Measurements from ENCODE around the gene ACTBL2.
"Not testable (repeated sequence)": the region's sequence is repeated elsewhere in the genome, so short reads cannot be mapped to it uniquely, and the experiment has no call there.

ACTBL2 gene

DNA sequence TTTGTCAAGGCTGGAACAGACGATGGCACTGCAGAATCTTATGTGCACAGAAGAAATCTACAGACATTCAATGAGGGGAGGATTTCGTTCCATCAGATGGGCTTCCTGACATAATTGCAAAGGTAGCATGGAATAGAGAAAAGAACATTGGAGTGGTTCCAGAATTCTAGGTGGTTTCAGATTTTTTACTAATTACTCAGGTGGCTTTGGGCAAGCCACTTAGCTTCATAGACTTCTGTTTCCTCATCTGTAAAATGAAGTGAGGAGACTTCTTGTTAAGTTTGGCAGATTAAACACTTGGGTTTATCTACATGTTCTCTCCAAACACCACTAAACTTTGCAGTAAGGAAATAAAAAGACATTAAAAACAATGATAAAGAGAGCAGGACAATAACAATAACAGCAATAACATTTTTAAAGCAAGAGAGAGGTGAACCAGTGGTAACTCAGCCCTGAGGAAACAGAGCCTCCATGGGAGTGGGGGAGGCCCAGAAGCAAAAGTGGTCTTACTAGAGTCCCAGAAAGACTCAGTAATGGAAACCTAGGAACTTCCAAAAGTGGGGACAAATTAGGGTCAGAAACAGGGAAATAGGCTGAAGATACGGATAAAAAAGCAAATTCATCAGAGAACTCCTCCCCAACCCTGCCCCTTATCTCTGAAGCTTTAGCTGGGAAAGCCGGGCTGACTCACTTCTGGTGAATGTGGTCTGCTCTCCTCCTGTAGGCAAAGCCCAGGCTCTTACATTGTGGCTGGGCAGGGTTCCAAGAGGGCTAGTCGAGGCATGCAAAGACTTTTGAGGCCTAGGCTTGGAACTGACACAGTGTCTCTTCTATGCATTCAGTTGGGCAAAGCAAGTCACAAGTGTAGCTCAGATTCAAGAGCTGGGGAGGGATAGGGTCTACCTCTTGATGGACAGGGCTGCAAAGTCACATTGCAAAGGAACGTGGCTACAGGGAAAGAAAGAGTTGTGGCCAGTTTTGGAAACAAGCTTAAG lies 11.8 kb upstream of the ACTBL2 start:
- peak in 1 of 2 donors; percentile 3 for DNase-seq

DNA sequence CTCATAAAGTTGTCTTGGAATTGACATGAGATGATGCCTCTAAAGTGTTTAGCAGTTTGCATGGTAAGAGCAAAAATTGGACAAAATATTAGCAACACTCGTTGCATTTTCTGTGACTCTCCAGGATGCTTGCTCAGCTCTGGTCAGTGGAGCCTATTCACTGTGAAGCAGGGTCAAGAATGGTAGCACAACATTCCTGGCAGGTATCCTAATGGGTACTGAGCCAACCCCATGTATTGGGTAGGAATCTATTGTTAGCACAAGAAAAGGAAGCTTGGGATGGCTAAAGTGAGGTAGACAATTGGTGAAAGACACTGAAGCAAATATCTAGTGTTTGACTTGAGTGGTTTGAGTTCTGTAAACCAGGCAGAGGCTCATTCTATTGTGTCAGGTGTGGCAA lies 10.4 kb upstream of the ACTBL2 start:
- no peak for DNase-seq

DNA sequence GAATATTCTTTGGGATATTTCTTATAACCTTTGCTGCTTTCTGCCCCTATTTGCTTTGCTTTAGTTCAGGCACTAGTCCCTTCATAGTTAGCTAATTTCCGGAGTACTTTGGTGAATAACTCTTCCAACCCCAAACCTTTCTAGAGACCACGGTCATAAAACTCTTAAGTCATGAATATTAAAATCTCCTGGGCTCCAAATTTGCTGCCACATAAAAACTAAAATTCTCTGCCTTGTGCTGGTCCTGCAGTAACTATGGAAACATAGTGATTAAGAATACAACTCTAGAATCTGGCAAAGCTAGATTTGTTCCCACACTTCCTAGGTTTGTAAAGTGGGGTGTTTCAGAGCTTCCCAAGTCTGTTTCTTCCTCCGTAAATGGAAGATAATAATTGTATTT lies 10.0 kb upstream of the ACTBL2 start:
- DNase-seq = no peak

DNA sequence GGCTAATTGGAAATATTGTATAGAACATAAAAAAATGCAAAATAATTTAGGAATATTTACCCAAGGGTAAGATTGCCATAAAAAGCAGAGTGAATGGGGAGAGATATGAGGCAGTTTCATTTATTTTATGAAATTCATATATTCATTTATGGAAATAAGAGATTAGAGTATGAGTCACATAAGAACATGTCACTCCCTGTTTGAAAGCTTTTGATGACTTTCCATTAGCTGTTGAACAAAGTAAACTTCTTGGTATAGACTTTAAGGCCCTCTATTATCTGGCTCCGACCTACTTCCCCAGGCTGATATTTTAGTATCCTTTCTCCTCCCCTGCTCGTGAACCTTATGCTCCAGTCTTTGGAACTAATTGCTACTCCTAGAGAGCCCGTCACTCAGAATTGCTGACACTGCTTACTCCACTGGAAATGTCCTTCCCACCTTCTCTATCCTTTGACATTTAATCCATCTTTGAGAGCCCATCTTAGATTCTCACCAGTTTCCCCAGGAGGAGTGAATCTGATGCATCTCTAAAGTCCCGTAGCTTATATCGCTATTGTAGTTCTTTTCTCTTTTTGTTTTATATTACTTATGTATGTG lies 8.9 kb upstream of the ACTBL2 start:
- no peak for DNase-seq

DNA sequence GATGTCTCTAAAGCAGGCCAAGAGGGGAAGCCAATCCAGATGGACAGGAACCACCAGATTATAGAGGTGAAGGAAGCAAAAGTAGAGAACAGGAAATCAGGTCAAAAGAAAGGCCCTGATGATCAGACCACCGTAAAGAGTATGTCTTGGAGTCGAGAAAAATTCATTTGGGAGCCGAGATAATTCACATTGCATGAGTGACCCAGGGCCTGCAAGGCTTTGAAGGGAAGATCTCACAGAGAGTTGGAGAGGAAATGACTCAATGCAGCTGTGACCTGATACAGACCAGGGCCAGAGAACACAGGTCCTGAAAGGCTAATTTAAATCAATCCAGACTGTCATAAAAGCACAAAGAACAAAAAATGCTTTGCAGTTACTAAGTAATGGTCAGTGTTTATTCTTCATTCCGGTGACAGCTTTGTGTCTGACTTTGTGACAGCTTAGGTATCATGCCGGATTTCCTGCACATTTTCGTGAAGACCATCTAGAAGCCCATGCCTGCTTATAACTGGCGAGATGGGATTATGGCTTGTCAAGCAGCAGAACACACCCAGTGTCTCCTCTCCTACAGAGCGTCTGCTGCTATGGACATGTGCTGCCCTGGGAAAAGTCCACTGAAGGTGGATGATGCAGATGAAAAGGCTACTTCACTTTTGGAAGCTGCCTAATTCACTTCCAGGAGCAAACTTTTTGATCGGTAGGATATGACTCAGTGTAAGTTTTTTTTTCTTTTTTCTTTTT lies 5.8 kb upstream of the ACTBL2 start:
- no peak for DNase-seq

DNA sequence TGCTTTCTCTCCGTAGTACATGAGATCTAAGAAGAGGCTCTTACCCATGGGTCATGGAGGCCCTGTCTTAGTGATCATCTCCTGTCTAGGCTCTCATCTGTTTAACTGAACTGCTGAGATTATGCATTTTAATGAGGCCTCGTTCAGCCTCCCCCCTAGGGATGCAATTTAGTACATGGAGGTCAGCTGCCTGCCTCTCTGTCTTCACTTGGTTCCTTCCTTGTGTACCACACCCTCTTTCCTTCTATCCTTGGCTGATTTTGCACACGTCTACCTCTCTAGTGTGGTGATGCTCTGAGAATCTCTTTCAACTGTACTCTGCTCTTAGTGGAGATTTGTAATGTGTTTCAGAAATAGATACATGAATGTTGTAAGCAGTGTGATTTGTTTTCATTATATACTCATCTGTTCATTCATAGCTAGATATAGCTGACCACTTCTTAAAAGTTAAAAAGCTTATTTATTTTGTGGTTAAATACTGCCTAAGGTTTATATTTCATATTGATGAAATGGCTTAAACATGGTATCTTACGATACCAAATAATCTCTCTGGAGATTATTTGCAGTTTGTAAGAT lies 3.5 kb upstream of the ACTBL2 start:
- DNase-seq = no peak

DNA sequence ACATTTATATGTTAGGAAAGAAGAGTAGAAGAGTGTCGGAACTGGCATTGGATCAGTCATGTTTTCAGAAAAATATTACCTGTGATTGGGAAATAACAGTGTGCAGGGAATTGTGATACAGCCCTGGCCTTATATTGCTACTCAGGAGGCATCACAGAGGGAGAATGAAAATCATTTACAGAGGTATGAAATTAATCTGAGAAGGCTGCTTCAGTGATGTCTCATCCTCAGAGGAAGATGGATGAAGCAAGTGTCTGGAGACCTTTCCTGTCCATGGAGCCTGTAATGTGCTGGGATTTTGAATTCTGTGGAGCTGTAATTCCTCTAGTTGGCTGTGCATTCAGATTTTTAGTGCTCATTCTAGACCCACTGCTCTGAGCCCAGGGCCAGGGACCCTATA lies 3.8 kb downstream of the ACTBL2 start:
- DNase-seq = no peak

DNA sequence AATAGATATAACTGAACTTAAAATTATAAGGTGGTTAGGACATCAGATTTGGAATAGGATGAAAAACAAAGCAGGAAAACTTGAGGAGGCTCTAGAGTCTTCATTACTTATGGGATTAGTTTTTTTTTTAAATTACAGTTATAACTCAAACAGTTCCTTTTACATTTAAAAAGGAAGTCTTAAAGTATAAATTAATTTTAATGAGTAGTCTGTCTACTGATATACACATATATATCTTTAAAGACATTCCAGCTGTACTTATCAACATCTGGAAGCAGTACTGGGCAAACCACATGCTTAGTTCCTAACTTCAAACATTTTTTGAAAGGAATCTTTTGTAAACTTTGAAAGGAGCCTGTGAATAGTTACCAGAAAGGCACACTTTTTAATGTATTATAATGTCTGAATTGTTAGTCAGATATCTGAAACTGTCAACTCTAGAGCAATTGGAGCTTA lies 6.0 kb downstream of the ACTBL2 start:
- no peak for DNase-seq

DNA sequence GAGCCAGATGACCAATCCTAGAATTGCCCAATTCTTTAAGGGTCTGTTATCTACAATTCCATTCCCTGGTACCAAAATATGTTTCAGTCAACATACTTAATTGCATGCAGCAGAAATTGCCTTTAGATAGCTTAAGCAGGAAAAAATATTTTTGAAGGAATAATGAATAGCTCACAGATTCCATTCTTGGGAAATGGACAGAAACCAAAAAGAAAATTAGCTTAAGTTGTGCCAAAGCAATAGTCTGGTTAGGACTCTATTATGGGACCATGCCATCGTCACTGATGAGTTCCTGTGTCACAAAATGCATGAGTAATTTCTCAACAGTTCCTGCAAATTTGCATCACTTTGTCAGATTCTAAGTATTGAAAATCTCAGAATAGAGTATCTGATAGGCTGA lies 12.3 kb downstream of the ACTBL2 start:
- no peak for DNase-seq

DNA sequence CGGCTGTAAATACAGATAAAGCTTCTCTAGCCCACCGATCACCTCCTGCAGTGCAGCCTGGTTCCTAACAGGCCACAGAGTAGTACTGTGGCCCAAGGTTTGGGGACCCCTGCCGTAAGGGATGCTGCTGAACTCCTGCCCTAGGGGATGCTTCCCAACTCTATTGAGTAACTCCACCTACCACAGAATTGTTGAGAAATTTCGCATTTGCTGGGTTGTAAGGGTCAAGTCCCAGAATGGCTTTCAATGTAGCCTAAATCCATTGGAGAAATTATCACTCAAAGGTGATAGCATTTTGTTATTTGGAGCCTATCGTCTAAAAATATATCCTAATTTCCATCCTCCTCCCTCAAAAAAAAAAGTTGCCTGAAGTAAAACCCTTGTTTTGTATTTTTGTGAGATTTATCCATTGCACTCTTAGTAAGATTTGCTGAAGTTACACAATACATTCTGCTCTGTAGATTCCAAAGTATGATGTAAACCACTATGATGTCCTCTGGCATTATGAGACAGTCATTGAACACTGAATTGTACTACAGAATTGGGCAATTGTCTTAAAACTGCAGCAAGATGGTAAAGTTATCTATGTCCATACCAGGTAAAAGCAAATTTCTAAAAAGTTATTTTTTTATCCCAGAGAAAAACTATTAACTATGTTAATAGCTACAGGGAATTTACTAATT lies 14.0 kb downstream of the ACTBL2 start:
- no peak for DNase-seq

DNA sequence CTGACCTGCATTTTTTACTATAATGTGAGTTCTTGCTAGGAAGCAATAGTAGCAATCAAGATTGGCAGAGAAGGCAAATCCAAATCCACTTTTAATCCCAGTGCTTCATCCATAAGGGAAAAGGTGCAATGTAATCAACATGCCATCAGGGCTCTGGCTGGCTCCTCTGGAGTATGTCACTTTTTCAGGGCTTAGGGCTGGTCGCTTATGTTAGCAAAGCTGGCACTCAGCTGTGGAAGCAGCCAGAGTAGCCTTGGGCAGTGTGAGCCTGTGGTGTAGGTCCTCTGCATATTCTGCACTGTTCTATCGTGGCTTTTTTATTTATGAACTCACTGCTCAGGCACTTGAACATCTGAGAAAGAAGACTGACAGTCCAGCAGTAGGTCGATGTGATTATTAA lies 16.1 kb downstream of the ACTBL2 start:
- no peak for DNase-seq

DNA sequence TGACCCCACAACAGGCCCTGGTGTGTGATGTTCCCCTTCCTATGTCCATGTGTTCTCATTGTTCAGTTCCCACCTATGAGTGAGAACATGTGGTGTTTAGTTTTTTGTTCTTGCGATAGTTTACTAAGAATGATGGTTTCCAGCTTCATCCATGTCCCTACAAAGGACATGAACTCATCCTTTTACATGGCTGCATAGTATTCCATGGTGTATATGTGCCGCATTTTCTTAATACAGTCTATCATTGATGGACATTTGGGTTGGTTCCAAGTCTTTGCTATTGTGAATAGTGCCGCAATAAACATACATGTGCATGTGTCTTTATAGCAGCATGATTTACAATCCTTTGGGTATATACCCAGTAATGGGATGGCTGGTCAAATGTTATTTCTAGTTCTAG lies 22.6 kb downstream of the ACTBL2 start:
- DNase-seq = not testable (repeated sequence)

DNA sequence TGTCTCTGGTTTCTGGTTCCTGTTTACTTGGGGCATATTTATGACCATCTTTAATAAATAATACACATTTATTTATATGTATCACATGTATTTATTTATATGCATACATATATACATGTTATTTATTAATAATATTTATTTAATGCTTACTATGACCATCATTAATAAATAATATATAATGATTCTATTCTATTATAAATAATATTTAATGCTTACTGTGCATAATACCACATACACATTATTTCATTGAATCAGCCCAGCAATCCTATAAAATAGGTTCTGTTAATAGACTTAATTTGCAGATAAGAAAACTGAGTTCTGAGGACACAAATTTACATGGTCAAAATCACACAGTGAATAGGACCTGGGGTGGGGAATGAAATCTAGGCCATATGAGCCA lies 24.2 kb downstream of the ACTBL2 start:
- DNase-seq = no peak

DNA sequence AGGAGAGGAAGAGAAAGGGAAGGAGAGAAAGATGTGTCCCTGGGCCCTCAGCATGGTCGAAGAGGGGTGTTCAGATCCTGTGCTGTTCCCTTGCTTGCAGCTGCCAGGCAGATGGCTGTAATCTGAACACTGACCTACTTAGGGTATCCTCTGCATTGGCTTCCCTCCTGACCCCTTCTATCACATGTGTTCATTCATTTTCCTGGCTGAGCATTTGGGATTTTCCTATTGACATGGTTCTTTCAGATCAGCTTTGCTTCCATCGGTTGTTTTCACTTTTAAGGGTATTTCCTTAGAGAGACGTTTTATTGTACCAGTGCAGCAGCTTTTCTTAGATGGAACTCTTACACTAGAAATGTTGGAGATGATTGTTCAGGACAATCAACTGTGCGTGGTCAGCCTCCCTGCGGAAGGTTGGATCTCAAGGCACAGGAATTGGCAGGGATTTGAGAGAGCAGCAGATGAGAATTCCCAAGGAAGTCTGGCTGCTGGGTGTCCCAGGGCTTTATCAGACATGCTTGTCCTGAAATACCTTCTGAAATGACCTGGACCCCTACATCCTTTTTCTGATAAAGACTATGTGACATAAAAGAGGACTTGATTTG lies 26.0 kb downstream of the ACTBL2 start:
- no peak for DNase-seq

DNA sequence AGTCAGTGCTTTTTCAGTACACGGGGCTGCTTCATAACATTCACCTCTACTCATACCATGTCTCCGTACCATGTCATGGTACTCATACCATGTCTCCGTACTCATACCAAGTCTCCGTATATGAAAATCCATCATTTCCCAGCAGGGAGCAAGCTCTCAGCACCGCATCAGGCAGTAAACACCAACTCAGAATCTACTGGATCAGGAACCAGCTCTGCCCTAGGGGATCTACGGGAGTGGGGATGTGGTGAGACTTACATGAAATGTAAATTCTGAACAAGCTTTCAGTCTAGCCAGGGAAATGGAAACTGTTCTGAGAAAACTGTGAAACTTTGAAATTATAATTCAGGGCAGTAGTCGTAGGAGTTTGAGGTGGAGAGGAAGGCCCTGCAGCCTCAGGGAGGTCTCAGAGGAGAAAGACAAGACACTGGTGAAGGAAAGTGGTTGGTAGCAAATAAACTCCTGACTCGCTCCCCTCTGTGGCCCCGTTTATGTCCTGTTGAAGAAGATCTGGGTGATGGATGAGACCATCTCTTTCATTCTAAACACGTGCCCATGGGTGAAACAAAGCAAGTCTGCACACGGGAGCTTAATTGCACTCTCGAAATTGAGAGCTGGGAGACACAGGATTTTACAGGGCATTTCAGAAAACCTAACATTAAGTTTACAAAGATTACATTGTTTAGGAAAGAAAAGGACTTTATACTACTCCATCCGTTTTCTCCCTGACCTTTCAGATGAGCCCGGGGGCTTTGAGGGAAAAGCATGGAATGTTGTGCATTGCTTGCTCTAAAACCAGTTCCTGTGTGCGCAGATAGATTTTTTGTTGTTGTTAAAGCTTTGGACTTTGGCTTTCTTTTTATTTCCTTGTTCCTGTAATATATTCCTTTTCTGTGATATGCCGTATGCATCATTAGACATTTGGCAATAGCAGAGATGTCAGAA lies 26.8 kb downstream of the ACTBL2 start:
- no peak for DNase-seq

DNA sequence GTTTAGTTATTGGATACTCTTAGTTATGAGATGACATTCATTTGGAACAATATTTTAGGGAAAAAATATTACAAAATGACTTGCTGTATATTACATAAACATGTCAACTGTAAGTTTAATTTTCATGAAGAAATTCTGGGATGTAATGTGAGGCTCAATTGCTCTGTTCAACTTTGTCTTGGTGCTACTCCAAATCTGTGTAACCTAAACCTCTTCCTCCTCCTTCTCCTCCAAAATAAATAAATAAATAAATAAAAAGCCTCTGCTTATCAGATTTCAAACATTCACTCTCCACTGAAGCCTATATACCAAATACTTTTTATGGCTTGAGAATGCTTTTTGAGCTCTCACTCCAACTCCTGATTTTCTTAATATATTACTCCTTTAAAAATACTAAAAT lies 27.7 kb downstream of the ACTBL2 start:
- no peak for DNase-seq

DNA sequence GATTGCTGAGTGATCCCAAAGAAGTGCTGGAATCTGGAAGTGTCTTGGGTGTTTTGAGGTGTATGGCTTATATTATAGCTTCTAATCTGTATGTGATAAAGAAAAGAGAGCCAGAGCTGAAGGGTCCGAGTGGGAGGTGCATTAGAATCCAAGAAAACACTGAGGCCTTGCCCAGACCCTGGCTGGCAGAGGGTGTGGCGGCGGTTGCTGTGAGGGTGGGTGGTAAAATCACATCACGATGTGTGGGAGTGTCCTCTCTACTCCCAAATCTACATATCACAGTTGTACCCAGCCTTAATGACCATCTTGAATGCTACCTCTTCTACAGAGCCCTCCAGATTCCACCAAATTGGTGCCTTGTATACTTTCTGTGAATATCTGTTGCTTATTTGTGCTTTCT lies 28.9 kb downstream of the ACTBL2 start:
- DNase-seq = no peak

DNA sequence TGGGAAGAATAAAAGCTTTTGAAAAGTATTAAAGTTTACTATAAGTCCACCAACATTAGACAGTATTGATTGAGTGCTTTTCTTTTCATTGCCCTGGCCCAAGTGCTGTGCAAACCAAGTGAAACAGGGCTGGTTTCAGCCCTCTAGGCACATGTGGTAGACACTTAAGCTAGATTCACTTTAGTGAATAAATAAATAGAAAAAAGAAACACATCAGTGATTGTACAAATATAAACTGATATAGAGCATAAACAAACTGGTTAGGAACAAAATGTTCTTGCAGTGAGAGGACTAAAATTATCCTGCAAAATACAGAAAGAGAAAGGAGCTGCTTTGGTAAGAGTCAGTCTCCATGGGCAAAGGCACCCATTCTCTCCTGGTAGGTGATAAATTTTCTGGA lies 29.7 kb downstream of the ACTBL2 start:
- no peak for DNase-seq

DNA sequence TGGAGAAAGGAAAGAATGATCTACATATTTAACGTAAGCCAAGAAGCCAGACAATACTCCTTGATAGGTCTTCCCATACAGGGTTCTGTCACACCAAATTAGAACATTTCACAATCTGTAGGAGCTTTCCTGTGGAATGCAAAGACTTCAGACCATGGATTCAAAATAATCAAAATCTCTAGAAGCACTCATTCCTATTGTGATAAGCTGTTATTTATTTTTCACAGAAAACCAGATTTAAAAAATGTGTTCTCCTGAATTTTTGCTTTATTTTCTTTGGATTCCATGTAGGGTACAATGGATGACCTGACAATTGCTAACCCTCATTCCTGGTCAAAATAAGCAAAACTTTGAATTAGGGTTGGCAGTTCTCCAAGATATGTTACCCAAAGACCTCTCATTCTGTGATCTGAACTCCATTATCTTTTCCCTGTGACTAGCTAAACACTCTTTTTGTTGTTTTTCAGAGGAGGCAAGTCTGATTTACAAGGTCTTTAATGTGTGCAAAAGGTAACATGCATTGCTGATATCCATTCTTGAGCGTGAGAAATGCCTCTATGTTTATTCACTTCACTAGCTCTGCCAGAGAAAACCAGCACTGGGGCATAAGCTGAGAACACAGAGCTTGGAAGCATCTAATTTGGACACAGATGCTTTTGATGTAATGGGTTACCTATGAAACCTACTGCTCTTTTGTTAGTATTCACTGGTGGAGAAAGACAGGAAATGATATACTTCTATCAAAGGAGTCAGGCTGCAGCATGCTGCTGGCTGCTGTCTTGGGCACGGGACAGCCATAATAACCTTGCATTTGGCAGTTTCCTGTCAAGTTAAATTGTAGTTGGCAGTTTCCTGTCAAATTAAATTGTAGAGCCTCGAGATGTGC lies 31.4 kb downstream of the ACTBL2 start:
- DNase-seq = no peak

DNA sequence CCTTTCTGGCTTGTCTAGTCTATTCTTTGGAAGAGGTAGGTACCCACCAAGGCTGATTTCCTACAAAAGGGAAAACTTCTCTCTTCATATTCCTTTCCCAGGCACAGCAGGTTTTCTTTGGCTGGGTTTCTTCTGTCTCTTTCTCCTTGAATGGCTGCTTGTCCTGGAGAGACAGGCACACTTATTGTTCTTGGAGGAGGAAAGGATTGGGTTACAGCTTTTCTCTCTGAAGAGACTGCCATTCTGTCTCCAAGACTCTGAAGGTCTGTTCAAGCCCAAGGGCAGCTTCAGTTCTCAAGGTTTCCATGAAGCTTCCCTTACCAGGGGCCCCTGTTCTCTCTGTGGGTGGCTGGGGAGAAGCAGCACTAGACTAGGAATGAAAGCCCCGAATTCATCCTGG lies 33.9 kb downstream of the ACTBL2 start:
- no peak for DNase-seq

Data from CD4-positive, alpha-beta T cell treated with Interleukin-4 for 1 hour (primary cell).